Suprapubic skin (tissue), 4 donors: ENCODE measurements around the gene RPS6KA3. TPM values are rescaled to one million over a fixed set of nuclear protein-coding genes. Genes with fewer than 3 reads are reported as not detected.

Source experiments
- DNase-seq, 2 donors: peaks; one replicate each; pipeline ENCODE4 v3.0.0-alpha.2; 2019; ENCODE audit warnings: low spot score in 2 of 2
- H3K27ac ChIP-seq: fragments of 200-600 bp; sonication (generic); one replicate; pipeline ENCODE4 v1.5.1; 2019
- H3K27me3 ChIP-seq: fragments of 200-600 bp; sonication (generic); one replicate; pipeline ENCODE4 v1.5.1; 2019
- H3K36me3 ChIP-seq: fragments of 200-600 bp; sonication (generic); one replicate; pipeline ENCODE4 v1.5.1; 2019
- H3K4me1 ChIP-seq: fragments of 200-600 bp; sonication (generic); one replicate; pipeline ENCODE4 v1.5.1; 2019
- H3K4me3 ChIP-seq: fragments of 200-600 bp; sonication (generic); one replicate; pipeline ENCODE4 v1.5.1; 2019; ENCODE audit warnings: mild to moderate bottlenecking
- H3K9me3 ChIP-seq: fragments of 200-600 bp; sonication (generic); one replicate; pipeline ENCODE4 v1.5.1; 2019
- CTCF ChIP-seq, 2 donors: fragments of 200-600 bp in 1 of 2; fragments of 450-650 bp in 1 of 2; sonication (generic) in 1 of 2; IDR thresholded peaks; one replicate each; pipeline ENCODE4 v1.5.1; 2016 to 2019; ENCODE audit warnings: antibody characterized with exemption in 2 of 2, mild to moderate bottlenecking in 1 of 2, moderate library complexity in 1 of 2
- EP300 ChIP-seq: sonication (generic); formaldehyde crosslinking; IDR thresholded peaks from one replicate; pipeline ENCODE4 v1.6.1; 2017; ENCODE audit warnings: antibody characterized with exemption
- POLR2A ChIP-seq, 2 donors: fragments of 450-650 bp; IDR thresholded peaks; one replicate each; pipeline ENCODE4 v1.6.1; 2017; ENCODE audit warnings: antibody characterized with exemption in 2 of 2, mild to moderate bottlenecking in 2 of 2, moderate library complexity in 2 of 2
- POLR2AphosphoS5 ChIP-seq, 3 donors: sonication (generic); formaldehyde crosslinking; IDR thresholded peaks; one replicate each; pipeline ENCODE4 v1.6.1; 2017; ENCODE audit warnings: antibody characterized with exemption in 3 of 3
- WGBS: methylation state at CpG from one replicate; pipeline ENCODE4 v1.1.5; 2018; 5-methylcytosine and 5-hydroxymethylcytosine counted together
- total RNA-seq, 4 donors: library from RNA; depleted of rRNA; stranded (reverse); fragments of >200 nt; gene quantifications; one replicate each; pipeline ENCODE4 v1.1.0, GENCODE V29; 2016

The RPS6KA3 gene
- total RNA-seq, 4 donors from 2014 or later: 27.2 to 36.0 (median 32.2) TPM

- 88% methylated on average over 2 of the region's 2 CpGs for WGBS
Observed at GRCh38 chrX:20101934-20102581, 164.7 kb downstream of the RPS6KA3 start.

More at GRCh38 chrX:20101934-20102581, 164.7 kb downstream of the RPS6KA3 start:
- Histone ChIP-seq H3K9me3 (no peaks in the 10 kb centered on the region), H3K4me1 (no peaks in the 10 kb centered on the region), H3K27ac (no peak overlapping the region), H3K36me3 (no peaks in the 10 kb centered on the region), H3K27me3 (no peaks in the 10 kb centered on the region), H3K4me3 (no peak overlapping the region)
- no peak for TF ChIP-seq EP300
- TF ChIP-seq POLR2AphosphoS5 (IDR thresholded peaks at IDR 0.05): no peak
- no peak for TF ChIP-seq POLR2A (IDR thresholded peaks at IDR 0.05)
- TF ChIP-seq CTCF (IDR thresholded peaks at IDR 0.05): no peak
- DNase-seq: no peak

Other genes with a start within 250 kb of the RPS6KA3 start
- gene MAP7D2, start 150.0 kb downstream of the RPS6KA3 start, total RNA-seq: 1 to 10 TPM in 2 of 4 donors, under 1 TPM in 1, not detected in 1; 0.78 to 6.3 (median 1.4) TPM
- 10 to 100 TPM; 41.5 to 56.8 (median 45.2) TPM for gene EIF1AX, start 125.1 kb downstream of the RPS6KA3 start, total RNA-seq